Neural progenitor cell (in vitro differentiated cells): ENCODE results near the gene PPIB. TPM values are rescaled to one million over a fixed set of nuclear protein-coding genes. Genes with fewer than 3 reads are reported as not detected.

Source experiments
- DNase-seq: peaks from one replicate; pipeline ENCODE4 v3.0.0-alpha.2; 2016; ENCODE audit warnings: low spot score
- H2AFZ ChIP-seq: fragments of 200-600 bp; sonication (generic); replicated peaks from 2 replicates; pipeline ENCODE4 v1.6.1; 2016; ENCODE audit warnings: antibody characterized with exemption
- H3F3A ChIP-seq: fragments of 200-600 bp; sonication (generic); 2 replicates; pipeline ENCODE4 v1.6.1; 2016; ENCODE audit warnings: antibody characterized with exemption, low read depth
- H3K27ac ChIP-seq: fragments of 200-600 bp; sonication (generic); 2 replicates; pipeline ENCODE4 v1.5.1; 2016; ENCODE audit warnings: mild to moderate bottlenecking
- H3K27me3 ChIP-seq: fragments of 200-600 bp; sonication (generic); 2 replicates; pipeline ENCODE4 v1.6.1; 2016; ENCODE audit warnings: mild to moderate bottlenecking, moderate library complexity
- H3K36me3 ChIP-seq: fragments of 200-600 bp; sonication (generic); 2 replicates; pipeline ENCODE4 v1.5.1; 2016
- H3K4me1 ChIP-seq: fragments of 200-600 bp; sonication (generic); 2 replicates; pipeline ENCODE4 v1.6.1; 2016; ENCODE audit warnings: mixed run types
- H3K4me2 ChIP-seq: fragments of 200-600 bp; sonication (generic); 2 replicates; pipeline ENCODE4 v1.6.1; 2016
- H3K4me3 ChIP-seq: fragments of 200-600 bp; sonication (generic); 2 replicates; pipeline ENCODE4 v1.5.1; 2016
- H3K79me2 ChIP-seq: fragments of 200-600 bp; sonication (generic); 2 replicates; pipeline ENCODE4 v1.6.1; 2016; ENCODE audit warnings: low read depth
- H3K9ac ChIP-seq: fragments of 200-600 bp; sonication (generic); 2 replicates; pipeline ENCODE4 v1.6.1; 2016
- H3K9me3 ChIP-seq: fragments of 200-600 bp; sonication (generic); 2 replicates; pipeline ENCODE4 v1.5.1; 2016; ENCODE audit warnings: low read depth
- H4K20me1 ChIP-seq: fragments of 200-600 bp; sonication (generic); 2 replicates; pipeline ENCODE4 v1.6.1; 2016; ENCODE audit warnings: low read depth
- H3K27ac Mint-ChIP-seq: 3 replicates; pipeline ENCODE4 v1.8.0; 2021; ENCODE audit warnings: mixed read lengths
- H3K27me3 Mint-ChIP-seq: 2 replicates; pipeline ENCODE4 v1.8.0; 2022; ENCODE audit warnings: low read depth, mild to moderate bottlenecking, inconsistent platforms, moderate library complexity, mixed read lengths; ENCODE audit not compliant: insufficient read depth
- H3K36me3 Mint-ChIP-seq: 3 replicates; pipeline ENCODE4 v1.8.0; 2021; ENCODE audit warnings: mixed read lengths
- H3K4me1 Mint-ChIP-seq: 3 replicates; pipeline ENCODE4 v1.8.0; 2021; ENCODE audit warnings: mixed read lengths
- H3K4me3 Mint-ChIP-seq: 3 replicates; pipeline ENCODE4 v1.8.0; 2021; ENCODE audit warnings: mild to moderate bottlenecking, moderate library complexity, mixed read lengths
- H3K9me3 Mint-ChIP-seq: 3 replicates; pipeline ENCODE4 v1.8.0; 2020; ENCODE audit warnings: mixed read lengths
- EZH2 ChIP-seq: fragments of 200-600 bp; sonication (generic); IDR thresholded peaks from 2 replicates; pipeline ENCODE4 v1.6.1; 2017; ENCODE audit warnings: antibody characterized with exemption, mild to moderate bottlenecking, moderate library complexity
- EZH2phosphoT487 ChIP-seq: fragments of 200-600 bp; sonication (generic); IDR thresholded peaks from 2 replicates; pipeline ENCODE4 v1.6.1; 2017; ENCODE audit warnings: antibody characterized with exemption
- total RNA-seq: library from RNA; depleted of rRNA; stranded (reverse); fragments of >200 nt; gene quantifications from 2 replicates; pipeline ENCODE4 v1.2.3, GENCODE V29; 2015; ENCODE audit warnings: low replicate concordance
- TF ChIP-seq, protein P1 (sequence below): fragments of 200-600 bp; sonication (generic); IDR thresholded peaks from 2 replicates; pipeline ENCODE4 v1.5.1; 2017; ENCODE audit warnings: antibody characterized with exemption, mild to moderate bottlenecking

PPIB gene
- total RNA-seq, 1 donor from 2014 or later, result 109 TPM

DNA sequence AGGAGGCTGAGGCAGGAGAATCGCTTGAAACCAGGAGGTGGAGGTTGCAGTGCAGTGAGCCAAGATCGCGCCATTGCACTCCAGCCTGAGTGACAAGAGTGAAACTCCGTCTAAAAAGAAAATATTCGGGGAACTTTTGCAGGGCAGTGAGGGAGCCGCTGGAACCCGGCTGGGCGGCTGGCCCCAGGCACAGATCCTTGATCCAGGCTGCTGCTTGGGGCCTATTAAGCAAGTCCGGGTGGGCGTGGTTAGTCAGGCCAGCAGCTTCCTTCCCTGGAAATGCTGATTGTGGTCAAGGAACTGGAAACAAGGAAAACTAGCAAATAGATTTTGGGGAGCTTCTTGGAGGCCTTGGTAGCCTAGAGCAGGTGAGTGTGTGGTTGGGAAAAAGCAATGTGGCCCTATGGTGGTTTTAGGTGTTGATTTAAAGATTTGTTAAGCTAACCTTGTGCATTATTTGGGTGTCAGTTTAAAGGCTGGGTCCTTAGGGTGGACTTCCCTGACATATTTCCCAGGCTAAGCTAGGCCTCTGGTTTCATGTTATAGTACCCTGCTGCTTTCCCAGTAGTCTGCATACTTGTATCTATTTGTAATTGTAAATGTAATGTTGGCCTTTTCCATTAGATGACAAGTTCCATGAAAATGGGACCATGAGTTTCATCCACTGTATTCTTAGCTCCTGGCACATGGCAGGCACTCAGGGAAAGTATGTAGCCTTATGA lies 29.0 kb downstream of the PPIB start:
- H3K4me3 ChIP-seq, result no peak overlapping the region
- H3K27me3 ChIP-seq, result no peaks in the 10 kb centered on the region
- DNase-seq, result no peak
- no peak for TF ChIP-seq EZH2
- TF ChIP-seq, protein P1, sequence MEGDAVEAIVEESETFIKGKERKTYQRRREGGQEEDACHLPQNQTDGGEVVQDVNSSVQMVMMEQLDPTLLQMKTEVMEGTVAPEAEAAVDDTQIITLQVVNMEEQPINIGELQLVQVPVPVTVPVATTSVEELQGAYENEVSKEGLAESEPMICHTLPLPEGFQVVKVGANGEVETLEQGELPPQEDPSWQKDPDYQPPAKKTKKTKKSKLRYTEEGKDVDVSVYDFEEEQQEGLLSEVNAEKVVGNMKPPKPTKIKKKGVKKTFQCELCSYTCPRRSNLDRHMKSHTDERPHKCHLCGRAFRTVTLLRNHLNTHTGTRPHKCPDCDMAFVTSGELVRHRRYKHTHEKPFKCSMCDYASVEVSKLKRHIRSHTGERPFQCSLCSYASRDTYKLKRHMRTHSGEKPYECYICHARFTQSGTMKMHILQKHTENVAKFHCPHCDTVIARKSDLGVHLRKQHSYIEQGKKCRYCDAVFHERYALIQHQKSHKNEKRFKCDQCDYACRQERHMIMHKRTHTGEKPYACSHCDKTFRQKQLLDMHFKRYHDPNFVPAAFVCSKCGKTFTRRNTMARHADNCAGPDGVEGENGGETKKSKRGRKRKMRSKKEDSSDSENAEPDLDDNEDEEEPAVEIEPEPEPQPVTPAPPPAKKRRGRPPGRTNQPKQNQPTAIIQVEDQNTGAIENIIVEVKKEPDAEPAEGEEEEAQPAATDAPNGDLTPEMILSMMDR, result no peak
- TF ChIP-seq EZH2phosphoT487, result no peak
- Mint-ChIP-seq H3K27ac (no peak overlapping the region), H3K9me3 (no peaks in the 10 kb centered on the region), H3K36me3 (peaks cover 39% of the 10 kb centered on the region), H3K4me1 (no peaks in the 10 kb centered on the region), H3K27me3 (peaks cover 2% of the 10 kb centered on the region), H3K4me3 (no peak overlapping the region)
- H3K36me3 ChIP-seq, result no peaks in the 10 kb centered on the region
- no peaks in the 10 kb centered on the region for H3K4me1 ChIP-seq
- H3K9ac ChIP-seq, result no peak overlapping the region
- no peak overlapping the region for H3K27ac ChIP-seq
- no peaks in the 10 kb centered on the region for H4K20me1 ChIP-seq
- no peak overlapping the region for H3K4me2 ChIP-seq
- H3K79me2 ChIP-seq, result no peaks in the 10 kb centered on the region
- no peaks in the 10 kb centered on the region for H3F3A ChIP-seq
- H3K9me3 ChIP-seq, result no peaks in the 10 kb centered on the region
- no peak overlapping the region for H2AFZ ChIP-seq

DNA sequence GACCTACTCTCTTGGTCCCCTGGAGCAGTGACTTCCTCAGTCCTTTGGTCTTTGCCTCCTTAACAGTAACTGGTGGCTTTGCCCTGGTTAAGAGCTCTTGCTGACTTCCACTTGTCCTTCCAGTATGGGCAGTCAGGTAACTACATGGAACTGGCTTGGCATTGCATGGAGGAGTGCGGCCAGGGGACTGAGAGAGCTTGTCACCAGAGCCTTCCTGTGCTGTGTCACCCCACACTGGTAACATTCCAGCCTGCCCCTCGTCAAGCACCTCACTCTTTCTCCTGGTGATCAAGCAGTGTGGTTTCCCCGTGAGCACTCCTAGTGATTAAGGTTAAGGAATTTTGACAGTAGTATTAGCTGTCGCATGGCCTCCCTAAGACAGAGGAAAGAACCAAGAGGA lies 30.6 kb downstream of the PPIB start:
- no peaks in the 10 kb centered on the region for H3K36me3 ChIP-seq
- H3K27ac ChIP-seq, result no peak overlapping the region
- no peak overlapping the region for H3K9ac ChIP-seq
- no peaks in the 10 kb centered on the region for H3K79me2 ChIP-seq
- no peaks in the 10 kb centered on the region for H3K27me3 ChIP-seq
- H2AFZ ChIP-seq, result no peak overlapping the region
- H3F3A ChIP-seq, result no peaks in the 10 kb centered on the region
- H3K36me3 Mint-ChIP-seq, result peaks cover 48% of the 10 kb centered on the region
- no peaks in the 10 kb centered on the region for H3K9me3 Mint-ChIP-seq
- H3K4me3 Mint-ChIP-seq, result no peak overlapping the region
- H3K4me3 ChIP-seq, result no peak overlapping the region
- no peaks in the 10 kb centered on the region for H3K9me3 ChIP-seq
- H3K4me1 Mint-ChIP-seq, result no peaks in the 10 kb centered on the region
- no peak overlapping the region for H3K27ac Mint-ChIP-seq
- no peaks in the 10 kb centered on the region for H3K4me1 ChIP-seq
- H3K4me2 ChIP-seq, result no peak overlapping the region
- no peak for DNase-seq
- TF ChIP-seq EZH2phosphoT487, result no peak
- H4K20me1 ChIP-seq, result no peaks in the 10 kb centered on the region
- peaks cover 2% of the 10 kb centered on the region for H3K27me3 Mint-ChIP-seq

DNA sequence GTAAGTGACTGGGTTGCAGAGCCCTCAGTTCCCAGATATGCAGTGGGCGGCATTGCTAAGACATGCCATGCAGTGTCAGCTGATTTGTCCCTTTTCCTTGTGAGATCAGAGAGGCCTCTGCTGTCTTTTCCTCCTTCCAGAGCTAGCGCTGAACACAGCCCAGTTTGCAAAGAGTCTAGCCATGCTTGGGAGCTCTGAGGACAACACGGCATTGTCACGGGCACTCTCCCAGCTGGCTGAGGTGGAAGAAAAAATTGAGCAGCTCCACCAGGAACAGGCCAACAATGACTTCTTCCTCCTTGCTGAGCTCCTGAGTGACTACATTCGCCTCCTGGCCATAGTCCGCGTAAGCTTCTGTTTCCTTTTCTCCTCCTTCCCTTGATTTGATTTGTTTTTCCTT lies 31.3 kb downstream of the PPIB start:
- no peak overlapping the region for H3K27ac Mint-ChIP-seq
- Histone ChIP-seq H3K79me2 (no peaks in the 10 kb centered on the region), H3K4me3 (no peak overlapping the region), H3K9ac (no peak overlapping the region), H3K9me3 (no peaks in the 10 kb centered on the region), H4K20me1 (no peaks in the 10 kb centered on the region), H3F3A (no peaks in the 10 kb centered on the region), H3K27me3 (no peaks in the 10 kb centered on the region), H3K4me2 (no peak overlapping the region), H3K27ac (no peak overlapping the region), H3K36me3 (no peaks in the 10 kb centered on the region), H2AFZ (no peak overlapping the region), H3K4me1 (no peaks in the 10 kb centered on the region)
- H3K4me3 Mint-ChIP-seq, result no peak overlapping the region
- peaks cover 2% of the 10 kb centered on the region for H3K27me3 Mint-ChIP-seq
- no peak for DNase-seq
- H3K36me3 Mint-ChIP-seq, result peaks cover 45% of the 10 kb centered on the region
- no peaks in the 10 kb centered on the region for H3K9me3 Mint-ChIP-seq
- TF ChIP-seq EZH2phosphoT487 (no peak), EZH2 (no peak)
- TF ChIP-seq, protein P1, result no peak
- no peaks in the 10 kb centered on the region for H3K4me1 Mint-ChIP-seq

DNA sequence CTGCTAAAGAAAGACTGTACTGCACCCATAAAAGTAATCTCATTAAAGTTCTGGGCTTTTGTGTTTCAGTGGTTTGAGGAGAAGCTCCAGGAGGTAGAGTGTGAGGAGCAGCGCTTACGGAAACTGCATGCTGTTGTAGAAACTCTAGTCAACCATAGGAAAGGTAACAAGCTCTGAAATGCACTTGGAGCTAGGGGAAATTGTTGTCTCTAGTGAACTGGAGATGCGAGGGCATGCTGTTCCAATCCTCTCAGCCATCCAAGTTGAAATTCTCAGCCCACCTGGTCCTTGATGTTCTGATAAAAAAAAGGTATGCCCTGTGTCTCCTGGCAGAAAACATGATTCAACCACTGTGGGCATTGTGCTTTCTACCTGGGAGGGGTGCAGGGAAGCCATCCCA lies 32.7 kb downstream of the PPIB start:
- H3K27ac Mint-ChIP-seq, result no peak overlapping the region
- no peak overlapping the region for H3K4me3 Mint-ChIP-seq
- no peak overlapping the region for H3K4me2 ChIP-seq
- no peaks in the 10 kb centered on the region for H3F3A ChIP-seq
- H2AFZ ChIP-seq, result no peak overlapping the region
- H3K4me1 Mint-ChIP-seq, result no peaks in the 10 kb centered on the region
- no peaks in the 10 kb centered on the region for H3K79me2 ChIP-seq
- H3K36me3 Mint-ChIP-seq, result peaks cover 45% of the 10 kb centered on the region
- no peaks in the 10 kb centered on the region for H3K9me3 ChIP-seq
- no peaks in the 10 kb centered on the region for H3K27me3 ChIP-seq
- no peaks in the 10 kb centered on the region for H3K36me3 ChIP-seq
- no peak overlapping the region for H3K4me3 ChIP-seq
- H3K27ac ChIP-seq, result no peak overlapping the region
- peaks cover 2% of the 10 kb centered on the region for H3K27me3 Mint-ChIP-seq
- no peak for DNase-seq
- no peaks in the 10 kb centered on the region for H3K9me3 Mint-ChIP-seq
- no peak overlapping the region for H3K9ac ChIP-seq
- no peaks in the 10 kb centered on the region for H4K20me1 ChIP-seq
- TF ChIP-seq, protein P1, result no peak
- TF ChIP-seq EZH2, result no peak
- no peak for TF ChIP-seq EZH2phosphoT487
- H3K4me1 ChIP-seq, result no peaks in the 10 kb centered on the region
